ENCODE measurements around the gene B3GALT6.

GRCh38 chr1:1255611-1256010 lies 23.6 kb downstream of the B3GALT6 start:
- TF ChIP-seq POU2F2 (IDR thresholded peaks at IDR 0.05; ENCODE audit: low read depth, low read length) (no peak), POLR2A (IDR thresholded peaks at IDR 0.05; ENCODE audit: low read depth, low read length) (no peak)

All from GM12891 (cell line).